ENCODE data around the gene FOXD1.

Gene FOXD1

GRCh38 chr5:73419117-73419464 is 29.5 kb downstream of the FOXD1 start:
- Histone ChIP-seq H4K20me1 (ENCODE audit: insufficient read depth, low read length) (no peaks in the 10 kb centered on the region), H2AFZ (ENCODE audit: low read depth, low read length) (no peak overlapping the region), H3K79me2 (ENCODE audit: low read length) (no peaks in the 10 kb centered on the region), H3K4me1 (ENCODE audit: low read length) (no peaks in the 10 kb centered on the region), H3K27me3 (ENCODE audit: low read depth, low read length) (no peaks in the 10 kb centered on the region), H3K36me3 (replicated peaks; ENCODE audit: low read depth, low read length) (no peaks in the 10 kb centered on the region), H3K4me3 (ENCODE audit: low read length) (no peak overlapping the region), H3K27ac (ENCODE audit: low read length) (no peak overlapping the region), H3K9ac (ENCODE audit: low read length) (no peak overlapping the region), H3K4me2 (ENCODE audit: low read length) (no peak overlapping the region), H3K9me3 (ENCODE audit: insufficient read depth, low read length) (no peaks in the 10 kb centered on the region)
- TF ChIP-seq EZH2phosphoT487 (IDR thresholded peaks at IDR 0.05; ENCODE audit: low read depth) (no peak), CTCF (IDR thresholded peaks at IDR 0.05; ENCODE audit: low read depth, low read length) (no peak)

- no peaks in the 10 kb centered on the region for H4K20me1 ChIP-seq (ENCODE audit: insufficient read depth, low read length)
- H3K4me2 ChIP-seq (ENCODE audit: low read length), result no peak overlapping the region
- H2AFZ ChIP-seq (ENCODE audit: low read depth, low read length), result no peak overlapping the region
- H3K79me2 ChIP-seq (ENCODE audit: low read length), result no peaks in the 10 kb centered on the region
- no peak overlapping the region for H3K27ac ChIP-seq (ENCODE audit: low read length)
- no peak overlapping the region for H3K4me3 ChIP-seq (ENCODE audit: low read length)
- H3K36me3 ChIP-seq (replicated peaks; ENCODE audit: low read depth, low read length), result no peaks in the 10 kb centered on the region
- H3K27me3 ChIP-seq (ENCODE audit: low read depth, low read length), result no peaks in the 10 kb centered on the region
- H3K4me1 ChIP-seq (ENCODE audit: low read length), result no peaks in the 10 kb centered on the region
- no peak for TF ChIP-seq CTCF (IDR thresholded peaks at IDR 0.05; ENCODE audit: low read depth, low read length)
- TF ChIP-seq EZH2phosphoT487 (IDR thresholded peaks at IDR 0.05; ENCODE audit: low read depth), result no peak
- no peak overlapping the region for H3K9ac ChIP-seq (ENCODE audit: low read length)
- H3K9me3 ChIP-seq (ENCODE audit: insufficient read depth, low read length), result no peaks in the 10 kb centered on the region
Observed at GRCh38 chr5:73418244-73418691, 30.3 kb downstream of the FOXD1 start.

GRCh38 chr5:73417303-73418034 is 31.1 kb downstream of the FOXD1 start:
- Histone ChIP-seq H3K9ac (ENCODE audit: low read length) (no peak overlapping the region), H3K9me3 (ENCODE audit: insufficient read depth, low read length) (no peaks in the 10 kb centered on the region), H4K20me1 (ENCODE audit: insufficient read depth, low read length) (no peaks in the 10 kb centered on the region), H3K4me2 (ENCODE audit: low read length) (no peak overlapping the region), H3K36me3 (replicated peaks; ENCODE audit: low read depth, low read length) (no peaks in the 10 kb centered on the region), H3K4me1 (ENCODE audit: low read length) (no peaks in the 10 kb centered on the region), H3K27me3 (ENCODE audit: low read depth, low read length) (no peaks in the 10 kb centered on the region), H2AFZ (ENCODE audit: low read depth, low read length) (no peak overlapping the region), H3K4me3 (ENCODE audit: low read length) (no peak overlapping the region), H3K27ac (ENCODE audit: low read length) (no peak overlapping the region), H3K79me2 (ENCODE audit: low read length) (no peaks in the 10 kb centered on the region)
- TF ChIP-seq EZH2phosphoT487 (IDR thresholded peaks at IDR 0.05; ENCODE audit: low read depth) (no peak), CTCF (IDR thresholded peaks at IDR 0.05; ENCODE audit: low read depth, low read length) (no peak)

GRCh38 chr5:73415617-73416016 is 33.0 kb downstream of the FOXD1 start:
- H3K9me3 ChIP-seq (ENCODE audit: insufficient read depth, low read length), result no peaks in the 10 kb centered on the region
- no peak overlapping the region for H3K27ac ChIP-seq (ENCODE audit: low read length)
- H3K4me3 ChIP-seq (ENCODE audit: low read length), result no peak overlapping the region
- TF ChIP-seq CTCF (IDR thresholded peaks at IDR 0.05; ENCODE audit: low read depth, low read length) (no peak), EZH2phosphoT487 (IDR thresholded peaks at IDR 0.05; ENCODE audit: low read depth) (no peak)
- H3K36me3 ChIP-seq (replicated peaks; ENCODE audit: low read depth, low read length), result no peaks in the 10 kb centered on the region
- no peaks in the 10 kb centered on the region for H4K20me1 ChIP-seq (ENCODE audit: insufficient read depth, low read length)
- no peak overlapping the region for H2AFZ ChIP-seq (ENCODE audit: low read depth, low read length)
- H3K4me1 ChIP-seq (ENCODE audit: low read length), result no peaks in the 10 kb centered on the region
- no peak overlapping the region for H3K4me2 ChIP-seq (ENCODE audit: low read length)
- H3K9ac ChIP-seq (ENCODE audit: low read length), result no peak overlapping the region
- no peaks in the 10 kb centered on the region for H3K27me3 ChIP-seq (ENCODE audit: low read depth, low read length)
- H3K79me2 ChIP-seq (ENCODE audit: low read length), result no peaks in the 10 kb centered on the region

All from OCI-LY3 (cell line).